ENCODE measurements around the gene KRT37.

GRCh38 chr17:41386227-41386626 is 38.2 kb downstream of the KRT37 start:
- TF ChIP-seq CTCF (IDR thresholded peaks at IDR 0.05; ENCODE audit: low read length) = no peak
- no peak for TF ChIP-seq EZH2 (IDR thresholded peaks at IDR 0.05; ENCODE audit: borderline replicate concordance, low read length)
